ENCODE results near the gene FRMD5. TPM values are rescaled to one million over a fixed set of nuclear protein-coding genes. Genes with fewer than 3 reads are reported as not detected.

The FRMD5 gene
- total and polyA plus RNA-seq, 7 donors: under 0.01 to 0.01 TPM; not detected in 5

GRCh38 chr15:44058126-44058525, 136.9 kb downstream of the FRMD5 start:
- Histone ChIP-seq H3K27me3 (ENCODE audit: insufficient read depth in 3 of 3, low read length in 2 of 3) (peaks cover 0 to 3% (median 0%) of the 10 kb centered on the region in 3 donors), H3K4me1 (no peaks in the 10 kb centered on the region), H3K27ac (no peak overlapping the region), H3K36me3 (ENCODE audit: insufficient read depth in 1 of 2, low read depth in 1 of 2) (no peaks in the 10 kb centered on the region), H3K9me3 (no peaks in the 10 kb centered on the region), H3K4me3 (no peak overlapping the region)
- no peak for TF ChIP-seq CTCF (IDR thresholded peaks at IDR 0.05)
- intact Hi-C loops (cut with DNase I): loop anchor here in 1 of 2 donors (10.0 kb wide), 1 partner anchor 53 kb away; no protein-coding TSS in a partner anchor
- 76 to 78% (median 78%) methylated on average over 2 of the region's 2 CpGs for WGBS, 3 donors
- ATAC-seq (no peak), DNase-seq (no peak)

DNA sequence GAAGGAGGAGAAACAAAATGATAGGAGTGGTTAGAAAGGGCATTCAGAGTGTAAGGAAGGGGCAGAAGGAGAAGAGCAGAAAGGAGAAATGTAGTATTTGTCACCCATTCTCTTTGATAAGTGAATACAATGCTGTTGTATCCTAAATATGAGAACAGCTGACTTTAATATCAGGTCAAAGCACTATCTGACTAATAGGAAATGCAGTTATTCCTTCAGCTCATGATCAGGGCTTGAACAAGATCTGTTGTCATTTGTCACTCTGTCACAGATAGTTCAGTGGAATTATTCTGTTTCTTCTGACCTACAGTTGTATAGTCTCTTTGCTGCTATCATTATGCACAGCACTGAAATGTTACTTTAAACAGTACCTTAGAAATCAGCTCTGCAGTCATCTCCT, 149.4 kb downstream of the FRMD5 start:
- TF ChIP-seq CTCF (IDR thresholded peaks at IDR 0.05): no peak
- H3K9me3 ChIP-seq: no peaks in the 10 kb centered on the region
- ATAC-seq (no peak), DNase-seq (no peak)
- intact Hi-C loops (cut with DNase I): no loop called here
- no peak overlapping the region for H3K4me3 ChIP-seq
- no peaks in the 10 kb centered on the region for H3K36me3 ChIP-seq (ENCODE audit: insufficient read depth in 1 of 2, low read depth in 1 of 2)
- H3K27me3 ChIP-seq (ENCODE audit: insufficient read depth in 3 of 3, low read length in 2 of 3): no peaks in the 10 kb centered on the region
- no peaks in the 10 kb centered on the region for H3K4me1 ChIP-seq
- no peak overlapping the region for H3K27ac ChIP-seq

- DNase-seq: no peak
- no peak for ATAC-seq
- H3K4me1 ChIP-seq: no peaks in the 10 kb centered on the region
- no peaks in the 10 kb centered on the region for H3K9me3 ChIP-seq
- intact Hi-C loops (cut with DNase I): no loop called here
- no peak overlapping the region for H3K27ac ChIP-seq
- TF ChIP-seq CTCF (IDR thresholded peaks at IDR 0.05): no peak
- no peaks in the 10 kb centered on the region for H3K27me3 ChIP-seq (ENCODE audit: insufficient read depth in 3 of 3, low read length in 2 of 3)
- H3K4me3 ChIP-seq: no peak overlapping the region
- no peaks in the 10 kb centered on the region for H3K36me3 ChIP-seq (ENCODE audit: insufficient read depth in 1 of 2, low read depth in 1 of 2)
- WGBS, 3 donors: 52 to 58% (median 58%) methylated on average over 3 of the region's 3 CpGs
Observed at GRCh38 chr15:44045217-44045616, 149.9 kb downstream of the FRMD5 start.

DNA sequence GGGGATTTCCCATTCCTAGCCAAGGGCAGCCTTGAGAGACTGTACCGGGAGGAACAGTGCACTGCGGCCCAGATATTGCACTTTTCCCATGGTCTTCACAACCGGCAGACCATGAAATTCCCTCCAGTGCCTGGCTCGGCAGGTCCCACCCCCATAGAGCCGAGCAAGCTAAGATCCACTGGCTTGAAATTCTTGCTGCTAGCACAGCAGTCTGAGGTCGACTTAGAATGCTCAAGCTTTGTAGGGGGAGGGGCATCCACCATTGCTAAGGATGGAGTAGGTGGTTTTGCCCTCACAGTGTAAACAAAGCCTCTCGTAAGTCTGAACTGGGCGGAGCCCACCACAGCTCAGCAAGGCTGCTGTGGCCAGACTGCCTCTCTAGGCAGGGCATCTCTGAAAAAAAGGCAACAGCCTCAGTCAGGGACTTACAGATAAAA, 156.3 kb downstream of the FRMD5 start:
- WGBS, 3 donors: 46 to 52% (median 46%) methylated on average over 8 of the region's 8 CpGs
- no peak for TF ChIP-seq CTCF (IDR thresholded peaks at IDR 0.05)
- ATAC-seq (no peak), DNase-seq (no peak)
- H3K27ac ChIP-seq: no peak overlapping the region
- peaks cover 0 to 5% (median 0%) of the 10 kb centered on the region in 3 donors for H3K27me3 ChIP-seq (ENCODE audit: insufficient read depth in 3 of 3, low read length in 2 of 3)
- H3K4me1 ChIP-seq: no peaks in the 10 kb centered on the region
- no peak overlapping the region for H3K4me3 ChIP-seq
- no peaks in the 10 kb centered on the region for H3K9me3 ChIP-seq
- no peaks in the 10 kb centered on the region for H3K36me3 ChIP-seq (ENCODE audit: insufficient read depth in 1 of 2, low read depth in 1 of 2)
- intact Hi-C loops (cut with DNase I): no loop called here

All from psoas muscle (tissue), 8 donors.